ENCODE measurements around the gene MTR.
A peak's percentile ranks its signal among the peaks of the same experiment; 100 is the strongest.

Gene MTR

GRCh38 chr1:236882678-236883077, 87.6 kb downstream of the MTR start:
- no peak for TF ChIP-seq CTCF (IDR thresholded peaks at IDR 0.05; ENCODE audit: low read depth, low read length)
- no peak for DNase-seq (ENCODE audit: extremely low read depth, low read depth)

- no peak for TF ChIP-seq CTCF (IDR thresholded peaks at IDR 0.05; ENCODE audit: low read depth, low read length)
- no peak for DNase-seq (ENCODE audit: extremely low read depth, low read depth)
Measured at GRCh38 chr1:236886199-236886598, 91.1 kb downstream of the MTR start.

DNA sequence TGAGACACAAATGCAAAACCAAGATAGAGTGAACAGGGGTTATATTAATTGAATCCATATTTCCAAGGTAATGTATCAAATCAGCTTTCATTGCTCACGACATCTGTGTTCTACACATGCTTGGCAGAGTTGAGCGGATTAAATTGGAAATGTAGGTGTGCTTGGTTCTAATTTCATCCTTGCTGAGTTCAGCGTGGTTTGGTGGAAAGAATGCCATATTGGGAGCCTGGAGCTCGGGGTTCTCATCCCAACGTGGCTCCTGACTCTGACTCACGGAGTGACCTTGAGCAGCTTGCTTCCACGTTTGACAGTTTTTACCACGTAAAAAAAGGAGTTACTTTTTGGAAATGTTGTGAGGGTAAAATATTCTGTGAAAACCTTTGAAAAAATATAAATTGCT, 92.0 kb downstream of the MTR start:
- TF ChIP-seq CTCF (IDR thresholded peaks at IDR 0.05; ENCODE audit: low read depth, low read length), result no peak
- no peak for DNase-seq (ENCODE audit: extremely low read depth, low read depth)

DNA sequence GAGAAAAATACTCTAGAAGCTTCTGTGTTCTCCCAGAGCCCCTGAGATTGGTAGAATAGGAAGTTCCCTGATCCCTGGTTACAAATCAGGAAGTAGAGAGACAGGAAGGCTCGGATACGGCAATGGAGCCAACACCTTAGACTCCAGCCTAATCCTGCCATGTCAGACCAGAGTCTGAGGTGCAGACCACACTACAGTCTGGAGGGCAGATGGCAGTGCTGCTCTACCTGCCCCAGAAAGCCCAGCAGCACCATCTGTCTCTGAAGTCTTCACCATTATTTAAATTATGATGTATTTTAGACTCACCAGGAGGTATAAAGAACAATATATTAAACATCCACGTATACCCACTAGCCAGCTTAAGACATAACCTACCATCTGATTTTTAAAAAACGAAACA, 93.0 kb downstream of the MTR start:
- DNase-seq (ENCODE audit: extremely low read depth, low read depth), result no peak
- no peak for TF ChIP-seq CTCF (IDR thresholded peaks at IDR 0.05; ENCODE audit: low read depth, low read length)

GRCh38 chr1:236888903-236889302, 93.8 kb downstream of the MTR start:
- DNase-seq (ENCODE audit: extremely low read depth, low read depth), result no peak
- TF ChIP-seq CTCF (IDR thresholded peaks at IDR 0.05; ENCODE audit: low read depth, low read length), result no peak

GRCh38 chr1:236890152-236891056, 95.3 kb downstream of the MTR start:
- TF ChIP-seq CTCF (IDR thresholded peaks at IDR 0.05; ENCODE audit: low read depth, low read length), result no peak
- no peak for DNase-seq (ENCODE audit: extremely low read depth, low read depth)

DNA sequence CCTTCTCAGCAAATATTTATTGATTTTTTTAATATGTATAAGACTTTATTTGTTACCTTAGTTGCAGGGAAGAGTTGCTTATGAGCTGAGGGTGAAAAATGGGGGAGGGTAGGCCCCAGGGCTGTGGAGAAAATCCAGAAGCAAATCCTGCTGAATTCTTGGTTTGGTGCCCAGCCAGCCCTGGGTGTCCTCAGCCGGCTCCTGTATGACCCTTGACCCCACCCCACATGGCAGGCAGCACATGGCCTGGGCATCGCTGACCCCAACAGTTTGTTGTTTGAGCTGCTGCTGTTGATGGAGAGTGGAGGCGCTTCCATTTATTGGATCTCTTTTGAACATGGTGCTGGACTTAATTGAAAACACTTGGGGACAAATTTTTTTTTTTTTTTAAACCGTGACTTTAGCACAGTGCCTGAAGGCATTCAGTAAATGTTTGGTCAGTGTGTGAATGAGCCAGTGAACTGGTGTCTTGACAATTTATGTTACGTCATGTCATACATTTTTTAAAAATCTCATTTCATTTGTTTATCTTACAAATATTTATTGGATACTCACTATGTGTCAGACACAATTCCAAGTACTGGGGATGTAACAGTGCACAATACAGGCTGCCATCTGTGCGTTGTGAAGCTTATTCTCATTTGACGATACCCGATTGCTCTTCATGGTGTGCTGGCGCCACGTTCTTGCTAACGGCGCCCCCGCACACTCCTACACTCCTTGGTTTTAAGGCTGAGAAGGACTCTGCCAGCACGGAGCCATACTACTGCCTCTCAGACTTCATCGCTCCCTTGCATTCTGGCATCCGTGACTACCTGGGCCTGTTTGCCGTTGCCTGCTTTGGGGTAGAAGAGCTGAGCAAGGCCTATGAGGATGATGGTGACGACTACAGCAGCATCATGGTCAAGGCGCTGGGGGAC, 98.8 kb downstream of the MTR start:
- DNase-seq (ENCODE audit: extremely low read depth, low read depth), result peak; percentile 63
- TF ChIP-seq CTCF (IDR thresholded peaks at IDR 0.05; ENCODE audit: low read depth, low read length), result no peak
